Omental fat pad (tissue), 4 donors: Measurements from ENCODE around the gene AP4B1. TPM values are rescaled to one million over a fixed set of nuclear protein-coding genes. Genes with fewer than 3 reads are reported as not detected.

Experiments
- ATAC-seq: fragments of 150-250 bp; one replicate; pipeline ENCODE4 v1.9.1; 2016; ENCODE audit warnings: mild to moderate bottlenecking, moderate library complexity; ENCODE audit not compliant: low FRiP score
- DNase-seq: peaks from one replicate; pipeline ENCODE4 v3.0.0-alpha.2; 2019; ENCODE audit warnings: low spot score
- total RNA-seq, 4 donors: library from RNA; depleted of rRNA; stranded (reverse); fragments of >200 nt; gene quantifications; one replicate each; pipeline ENCODE4 v1.1.0, GENCODE V29; 2016
- TF ChIP-seq, protein P1 (sequence below), 3 donors: fragments of 450-650 bp; IDR thresholded peaks; one replicate each; pipeline ENCODE4 v1.5.1; 2016 to 2017; ENCODE audit warnings: antibody characterized with exemption in 3 of 3, mild to moderate bottlenecking in 3 of 3, moderate library complexity in 2 of 3

Gene AP4B1
- total RNA-seq, 4 donors from 2014 or later, result 9.3 to 17.2 (median 15.6) TPM

DNA sequence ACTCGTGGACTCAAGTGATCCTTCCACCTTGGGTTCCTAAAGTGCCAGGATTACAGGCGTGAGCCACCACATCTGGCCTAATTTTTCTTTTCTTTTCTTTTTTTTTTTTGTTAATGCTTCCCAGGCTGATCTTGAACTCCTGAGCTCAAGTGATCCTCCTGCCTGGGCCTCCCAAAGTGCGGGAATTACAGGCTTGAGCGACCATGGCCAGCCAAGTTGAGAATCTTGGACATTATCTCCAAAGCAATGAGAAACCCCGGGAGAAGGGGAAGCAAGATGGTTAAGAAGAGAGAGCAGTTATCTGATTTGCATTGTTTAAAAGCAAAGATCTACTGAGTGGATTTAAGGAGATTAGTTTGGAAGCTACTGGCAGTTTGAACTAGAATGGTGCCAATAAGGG, 33.6 kb upstream of the AP4B1 start:
- no peak for ATAC-seq
- TF ChIP-seq, protein P1, sequence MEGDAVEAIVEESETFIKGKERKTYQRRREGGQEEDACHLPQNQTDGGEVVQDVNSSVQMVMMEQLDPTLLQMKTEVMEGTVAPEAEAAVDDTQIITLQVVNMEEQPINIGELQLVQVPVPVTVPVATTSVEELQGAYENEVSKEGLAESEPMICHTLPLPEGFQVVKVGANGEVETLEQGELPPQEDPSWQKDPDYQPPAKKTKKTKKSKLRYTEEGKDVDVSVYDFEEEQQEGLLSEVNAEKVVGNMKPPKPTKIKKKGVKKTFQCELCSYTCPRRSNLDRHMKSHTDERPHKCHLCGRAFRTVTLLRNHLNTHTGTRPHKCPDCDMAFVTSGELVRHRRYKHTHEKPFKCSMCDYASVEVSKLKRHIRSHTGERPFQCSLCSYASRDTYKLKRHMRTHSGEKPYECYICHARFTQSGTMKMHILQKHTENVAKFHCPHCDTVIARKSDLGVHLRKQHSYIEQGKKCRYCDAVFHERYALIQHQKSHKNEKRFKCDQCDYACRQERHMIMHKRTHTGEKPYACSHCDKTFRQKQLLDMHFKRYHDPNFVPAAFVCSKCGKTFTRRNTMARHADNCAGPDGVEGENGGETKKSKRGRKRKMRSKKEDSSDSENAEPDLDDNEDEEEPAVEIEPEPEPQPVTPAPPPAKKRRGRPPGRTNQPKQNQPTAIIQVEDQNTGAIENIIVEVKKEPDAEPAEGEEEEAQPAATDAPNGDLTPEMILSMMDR (IDR thresholded peaks at IDR 0.05), result no peak
- no peak for DNase-seq

DNA sequence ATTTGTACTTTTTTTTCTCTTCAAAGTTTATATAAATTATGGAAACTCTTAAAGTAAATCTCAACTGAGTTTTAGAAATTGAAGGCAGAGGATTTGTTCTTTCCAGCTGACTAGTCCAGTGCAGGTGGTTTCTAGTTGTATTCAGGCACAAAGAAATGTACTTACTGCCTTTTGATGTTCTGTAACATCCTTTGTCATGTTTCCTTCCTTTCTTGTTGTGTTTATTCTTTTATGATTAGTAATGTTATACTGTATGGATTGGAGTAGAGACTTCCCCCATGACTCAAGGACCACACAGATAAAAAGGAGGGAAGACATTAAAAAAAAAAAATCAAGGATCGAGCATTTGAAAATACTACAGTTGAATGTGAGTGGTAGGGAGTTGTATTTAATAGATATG, 32.5 kb upstream of the AP4B1 start:
- TF ChIP-seq, protein P1 (IDR thresholded peaks at IDR 0.05), result no peak
- DNase-seq (no peak), ATAC-seq (no peak)

DNA sequence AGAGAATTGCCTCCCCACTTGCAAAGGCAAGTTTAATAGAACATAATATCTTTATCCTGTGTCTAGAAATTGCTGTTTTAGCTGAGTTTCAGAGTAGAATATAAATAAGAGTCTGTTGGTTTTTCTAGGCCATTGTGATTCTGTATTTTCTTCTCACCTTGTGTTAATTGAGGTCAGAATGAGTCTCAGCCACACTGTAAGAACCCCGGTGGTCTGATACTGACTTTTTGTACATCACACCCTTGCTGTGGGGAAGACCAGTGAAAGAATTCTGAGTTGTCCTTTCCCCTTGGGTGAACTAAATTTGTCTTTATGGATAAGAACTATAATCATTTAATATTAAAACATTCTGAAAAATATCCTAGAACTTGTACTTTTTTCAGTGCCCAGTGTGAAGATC, 31.4 kb upstream of the AP4B1 start:
- ATAC-seq, result no peak
- TF ChIP-seq, protein P1 (IDR thresholded peaks at IDR 0.05), result no peak

DNA sequence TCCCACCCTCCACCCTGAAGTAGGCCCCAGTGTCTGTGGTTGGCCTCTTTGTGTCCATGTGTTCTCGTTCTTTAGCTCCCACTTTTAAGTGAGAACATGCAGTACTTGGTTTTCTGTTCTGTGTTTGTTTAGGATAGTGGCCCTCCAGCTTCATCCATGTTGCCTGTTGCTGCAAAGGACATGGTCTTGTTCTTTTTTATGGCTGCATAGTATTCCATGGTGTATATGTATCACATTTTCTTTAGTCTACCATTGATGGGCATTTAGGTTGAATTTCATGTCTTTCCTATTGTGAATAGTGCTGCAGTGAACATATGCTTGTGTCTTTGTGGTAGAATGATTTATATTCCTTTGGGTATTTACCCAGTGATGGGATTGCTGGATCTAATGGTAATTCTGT, 30.6 kb upstream of the AP4B1 start:
- ATAC-seq (no peak), DNase-seq (no peak)
- TF ChIP-seq, protein P1 (IDR thresholded peaks at IDR 0.05), result no peak

More for the DNA sequence above, 31.4 kb upstream of the AP4B1 start:
- no peak for DNase-seq

DNA sequence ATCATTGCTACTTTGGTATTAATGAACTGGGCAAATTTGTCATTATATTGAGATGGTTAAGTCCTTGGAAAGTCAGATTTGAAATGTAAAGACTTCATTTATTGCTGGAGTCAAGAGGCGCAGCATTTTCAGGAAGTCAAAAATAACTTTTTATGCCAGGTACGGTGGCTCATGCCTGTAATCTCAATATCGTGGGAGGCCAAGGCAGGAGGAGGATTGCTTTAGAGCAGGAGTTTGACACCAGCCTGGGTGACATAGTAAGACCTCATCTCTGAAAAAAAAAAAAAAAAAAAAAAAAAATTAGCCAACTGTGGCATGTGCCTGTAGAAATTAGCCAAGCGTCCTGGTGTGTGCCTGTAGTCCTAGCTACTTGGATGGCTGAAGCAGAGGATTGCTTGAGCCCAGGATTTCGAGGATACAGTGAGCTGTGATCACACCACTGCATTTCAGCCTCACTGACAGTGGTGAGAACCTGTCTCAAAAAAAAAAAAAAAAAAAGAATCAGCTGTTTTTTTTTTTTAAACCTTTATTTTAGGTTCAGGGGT, 30.0 kb upstream of the AP4B1 start:
- DNase-seq, result no peak
- no peak for ATAC-seq
- TF ChIP-seq, protein P1 (IDR thresholded peaks at IDR 0.05), result no peak

DNA sequence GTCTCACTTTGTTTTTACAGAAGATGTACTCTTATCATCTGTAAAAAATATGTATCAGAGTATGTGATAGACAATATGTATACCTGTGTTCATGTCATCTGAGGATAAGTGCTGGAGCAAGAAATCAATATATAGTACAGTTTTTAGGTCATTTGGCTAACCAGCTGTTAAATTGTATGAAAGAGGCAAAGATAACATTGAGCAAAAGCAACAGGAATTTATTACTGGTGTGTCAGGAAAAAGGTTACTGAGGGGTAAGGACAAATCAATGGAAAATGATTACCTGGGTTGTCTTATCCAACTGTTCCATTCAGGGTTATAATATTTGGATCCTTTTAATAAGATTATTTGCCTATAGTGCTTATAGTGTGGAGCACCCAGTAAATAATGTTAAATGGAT, 29.4 kb upstream of the AP4B1 start:
- DNase-seq (no peak), ATAC-seq (no peak)
- TF ChIP-seq, protein P1 (IDR thresholded peaks at IDR 0.05), result no peak

DNA sequence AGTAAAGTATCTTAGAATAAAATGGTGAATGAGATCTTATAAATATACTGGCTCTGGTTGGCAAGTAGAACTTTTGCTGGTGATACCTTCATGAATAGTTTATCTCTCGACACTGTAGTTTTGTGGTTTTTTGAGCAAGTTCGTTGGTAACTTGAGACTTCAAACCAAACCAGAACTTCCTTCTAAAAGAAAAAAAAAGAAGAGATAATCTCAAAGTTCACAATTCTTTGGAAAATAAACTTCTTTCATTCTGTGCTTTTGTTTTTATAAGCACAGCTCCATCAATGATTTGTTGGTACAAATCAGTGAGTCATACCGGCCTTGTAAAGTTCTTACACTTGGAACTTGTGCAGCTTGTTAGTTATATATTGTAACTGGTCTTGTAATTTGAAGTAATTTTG, 26.9 kb upstream of the AP4B1 start:
- TF ChIP-seq, protein P1 (IDR thresholded peaks at IDR 0.05), result no peak
- no peak for ATAC-seq
- DNase-seq, result no peak
